Measurements from ENCODE around the gene CD81.

CD81 gene

GRCh38 chr11:2391181-2391975 is 14.3 kb downstream of the CD81 start:
- no peak for DNase-seq

- DNase-seq, result no peak
Observed at GRCh38 chr11:2392241-2392959, 15.3 kb downstream of the CD81 start.

DNA sequence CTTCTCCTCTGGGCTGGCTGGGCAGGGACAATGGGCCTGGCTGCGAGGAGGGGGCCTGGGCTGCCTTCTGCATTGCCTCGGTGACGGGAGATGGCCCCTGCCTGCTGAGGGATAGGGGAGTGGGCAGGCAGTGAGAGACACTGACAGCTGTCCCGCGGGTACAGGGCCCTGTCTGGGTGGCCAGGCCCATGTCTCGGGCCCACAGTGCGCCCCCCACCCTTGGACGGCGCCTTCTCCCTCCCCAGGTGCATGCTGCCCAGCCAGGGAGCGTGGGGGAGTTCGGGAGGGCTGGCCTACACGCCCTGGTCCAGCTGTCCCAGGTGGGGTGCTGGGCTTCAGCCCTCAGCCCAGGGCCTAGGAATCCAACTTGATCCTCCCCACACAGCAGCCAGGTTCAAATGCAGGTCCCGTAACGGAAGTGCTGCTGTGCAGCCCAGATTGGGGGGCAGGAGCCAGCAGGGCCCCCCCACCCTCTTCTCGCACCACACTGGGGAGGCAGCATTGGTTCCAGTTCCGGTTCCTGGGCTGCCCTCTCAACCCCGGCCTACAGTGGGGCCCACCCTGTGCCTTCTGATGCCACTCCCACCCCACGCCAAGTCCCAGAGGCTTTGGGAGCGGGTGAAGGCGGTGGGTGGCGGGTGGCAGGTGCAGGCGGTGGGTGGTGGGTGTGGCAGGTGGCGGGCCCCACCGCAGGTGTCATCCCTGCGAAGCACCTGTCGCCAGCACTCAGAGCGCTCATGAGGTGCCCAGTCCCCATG is 16.2 kb downstream of the CD81 start:
- no peak for DNase-seq

DNA sequence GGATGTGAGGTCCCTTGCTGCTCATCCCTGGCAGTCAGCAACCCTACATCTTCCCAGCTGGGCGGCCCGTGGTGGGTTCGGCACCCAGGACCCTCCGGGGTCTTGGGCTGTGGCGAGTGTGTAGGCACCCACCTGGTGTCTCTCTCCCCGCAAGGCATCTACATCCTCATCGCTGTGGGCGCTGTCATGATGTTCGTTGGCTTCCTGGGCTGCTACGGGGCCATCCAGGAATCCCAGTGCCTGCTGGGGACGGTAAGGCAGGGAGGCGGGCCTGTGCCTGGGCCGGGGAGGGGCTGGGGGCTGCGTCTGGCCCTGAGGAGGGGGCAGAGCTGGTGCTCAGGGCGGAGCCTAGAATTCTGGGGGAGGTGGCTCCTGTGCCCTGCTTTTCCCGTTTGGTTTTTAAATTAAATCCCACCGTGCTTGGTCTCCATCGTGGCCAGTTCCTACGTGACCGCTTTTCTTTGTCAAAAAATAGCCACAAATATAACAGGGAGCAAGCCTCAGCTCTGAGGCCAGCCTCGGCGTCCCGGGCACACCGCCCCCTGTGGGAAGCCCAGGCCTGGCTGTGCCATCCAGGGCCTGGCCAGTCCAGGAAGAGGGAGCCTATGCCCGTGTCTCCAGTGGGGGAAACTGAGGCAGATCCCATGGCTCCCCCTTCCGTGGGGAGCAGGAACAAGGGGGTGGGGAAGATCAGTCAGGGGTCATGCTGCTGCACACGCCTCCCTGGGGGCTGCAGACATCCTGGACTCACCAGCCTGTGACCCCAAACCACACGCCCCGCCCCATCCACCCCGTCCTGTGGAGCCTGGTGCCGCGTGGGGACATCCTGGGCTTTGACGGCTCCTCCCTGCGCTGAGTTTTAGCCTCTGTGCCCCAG is 17.1 kb downstream of the CD81 start:
- no peak for DNase-seq

DNA sequence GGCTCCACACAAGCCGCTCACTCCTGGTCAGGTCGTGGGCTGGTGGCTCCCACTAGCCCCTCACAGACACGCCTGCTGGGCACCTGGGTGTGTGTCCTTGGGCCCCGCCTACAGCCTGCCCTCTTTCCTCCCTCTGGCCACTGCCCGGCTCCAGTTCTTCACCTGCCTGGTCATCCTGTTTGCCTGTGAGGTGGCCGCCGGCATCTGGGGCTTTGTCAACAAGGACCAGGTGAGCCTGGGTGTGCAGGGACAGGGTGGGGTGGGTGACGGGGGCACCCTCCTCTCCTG is 17.7 kb downstream of the CD81 start:
- DNase-seq, result no peak

GRCh38 chr11:2395211-2395730 is 18.2 kb downstream of the CD81 start:
- no peak for DNase-seq

GRCh38 chr11:2395856-2396255 is 18.7 kb downstream of the CD81 start:
- no peak for DNase-seq

GRCh38 chr11:2396471-2396870 is 19.4 kb downstream of the CD81 start:
- DNase-seq, result no peak

- DNase-seq, result no peak
Observed at GRCh38 chr11:2397005-2397404, 19.9 kb downstream of the CD81 start.

DNA sequence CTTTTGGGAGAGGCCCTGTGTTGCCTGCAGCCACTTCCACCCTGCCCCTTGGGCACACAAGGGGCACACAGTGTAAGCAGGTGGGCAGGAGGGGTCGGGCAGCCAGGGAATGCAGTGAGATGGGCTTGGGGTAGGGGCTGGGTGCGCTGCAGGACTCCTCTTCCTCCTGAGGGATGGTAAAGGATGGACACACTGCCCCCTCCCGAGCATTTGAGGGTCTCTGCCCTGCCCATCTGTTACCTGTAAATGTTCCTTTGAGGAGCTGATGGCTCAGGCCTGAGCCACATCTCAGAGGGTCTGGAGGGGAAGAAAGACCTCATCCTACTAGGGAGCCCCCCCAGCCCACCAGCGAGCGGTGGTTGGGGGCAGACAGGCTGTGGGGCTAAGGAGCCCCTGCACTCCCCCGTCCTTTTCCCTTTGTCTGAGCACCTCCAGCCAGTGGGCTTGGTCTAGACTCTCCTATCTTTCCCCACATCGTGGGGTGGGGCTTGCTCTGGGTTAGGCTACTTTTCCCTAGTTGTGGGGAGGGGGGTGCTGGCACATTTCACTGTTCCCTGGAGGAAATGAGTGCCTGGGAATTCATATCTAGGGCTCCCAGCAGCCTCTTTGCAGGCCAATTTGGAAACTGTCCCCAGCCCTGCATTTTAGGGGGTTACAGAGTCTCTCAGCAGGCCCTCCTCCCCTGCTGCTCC is 21.7 kb downstream of the CD81 start:
- DNase-seq, result no peak

GRCh38 chr11:2399488-2400068 is 22.5 kb downstream of the CD81 start:
- DNase-seq, result no peak

- peak; percentile 95 for DNase-seq
Observed at GRCh38 chr11:2400069-2400761, 23.1 kb downstream of the CD81 start, which contains the start of gene TSSC4. Gene TSSC4 (plus strand): TSS chr11:2400750. CDS start chr11:2402634, 1,884 bp downstream.

GRCh38 chr11:2400762-2401435 is 23.8 kb downstream of the CD81 start:
- no peak for DNase-seq

GRCh38 chr11:2401436-2401984 is 24.4 kb downstream of the CD81 start:
- DNase-seq, result no peak

GRCh38 chr11:2402106-2402505 is 25.0 kb downstream of the CD81 start:
- DNase-seq, result no peak

DNA sequence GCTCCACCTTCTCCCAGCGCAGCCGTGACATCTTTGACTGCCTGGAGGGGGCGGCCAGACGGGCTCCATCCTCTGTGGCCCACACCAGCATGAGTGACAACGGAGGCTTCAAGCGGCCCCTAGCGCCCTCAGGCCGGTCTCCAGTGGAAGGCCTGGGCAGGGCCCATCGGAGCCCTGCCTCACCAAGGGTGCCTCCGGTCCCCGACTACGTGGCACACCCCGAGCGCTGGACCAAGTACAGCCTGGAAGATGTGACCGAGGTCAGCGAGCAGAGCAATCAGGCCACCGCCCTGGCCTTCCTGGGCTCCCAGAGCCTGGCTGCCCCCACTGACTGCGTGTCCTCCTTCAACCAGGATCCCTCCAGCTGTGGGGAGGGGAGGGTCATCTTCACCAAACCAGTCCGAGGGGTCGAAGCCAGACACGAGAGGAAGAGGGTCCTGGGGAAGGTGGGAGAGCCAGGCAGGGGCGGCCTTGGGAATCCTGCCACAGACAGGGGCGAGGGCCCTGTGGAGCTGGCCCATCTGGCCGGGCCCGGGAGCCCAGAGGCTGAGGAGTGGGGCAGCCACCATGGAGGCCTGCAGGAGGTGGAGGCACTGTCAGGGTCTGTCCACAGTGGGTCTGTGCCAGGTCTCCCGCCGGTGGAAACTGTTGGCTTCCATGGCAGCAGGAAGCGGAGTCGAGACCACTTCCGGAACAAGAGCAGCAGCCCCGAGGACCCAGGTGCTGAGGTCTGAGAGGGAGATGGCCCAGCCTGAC is 26.0 kb downstream of the CD81 start:
- DNase-seq, result no peak

GRCh38 chr11:2404735-2405196 is 27.7 kb downstream of the CD81 start:
- no peak for DNase-seq

GRCh38 chr11:2406451-2406850 is 29.3 kb downstream of the CD81 start:
- DNase-seq, result no peak

DNA sequence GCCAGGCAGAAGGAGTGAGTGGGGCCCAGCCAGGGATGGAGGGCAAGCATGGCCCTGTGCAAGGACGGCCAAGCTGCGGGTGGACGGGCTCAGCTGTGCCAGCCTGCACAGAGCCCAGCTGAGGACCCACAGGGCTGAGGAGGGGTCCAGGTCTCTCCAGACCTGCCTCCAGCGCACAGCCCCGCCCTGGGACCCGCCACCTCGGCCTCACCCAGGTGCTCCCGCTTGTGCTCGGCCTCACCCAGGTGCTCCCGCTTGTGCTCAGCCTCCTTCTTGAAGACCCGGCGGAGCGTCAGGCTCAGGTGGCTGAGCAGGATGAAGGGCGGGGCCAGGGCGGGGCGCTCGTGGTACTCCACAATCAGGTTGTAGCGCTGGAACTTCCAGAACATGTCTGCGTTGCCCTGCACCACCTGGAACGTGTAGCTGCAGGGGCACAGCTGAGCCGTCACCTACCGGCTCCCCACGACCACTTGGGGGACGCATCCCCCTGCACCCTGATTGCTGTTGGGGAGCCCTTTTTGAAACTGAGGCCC is 29.8 kb downstream of the CD81 start:
- no peak for DNase-seq
